Measurements from ENCODE around the gene KANSL3.

Gene KANSL3

DNA sequence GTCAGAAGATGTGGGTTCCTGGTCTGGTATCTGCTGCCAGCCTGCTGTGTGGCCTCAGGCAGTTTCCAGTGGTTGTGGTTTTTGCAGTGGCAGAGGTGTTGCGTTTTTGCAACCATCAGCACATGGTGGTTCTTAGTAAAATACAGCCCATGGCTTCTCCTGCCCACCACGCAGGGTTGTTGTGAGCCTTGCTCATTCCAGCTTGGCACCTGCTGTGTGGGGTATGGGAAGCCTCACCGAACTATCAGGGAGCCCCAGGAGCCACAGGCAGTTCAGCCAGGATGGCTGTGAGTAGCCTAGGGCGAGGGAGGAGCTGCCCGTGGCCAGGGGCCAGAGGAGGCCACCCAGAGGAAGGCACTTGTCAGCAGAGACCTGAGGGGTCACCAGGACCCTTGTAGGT, 91.8 kb downstream of the KANSL3 start:
- DNase-seq (ENCODE audit: low read depth, low spot score), result no peak

Measured in brain pericyte (primary cell).